Lower leg skin (tissue), 4 donors: ENCODE data around the gene SULF2. TPM values are rescaled to one million over a fixed set of nuclear protein-coding genes. Genes with fewer than 3 reads are reported as not detected.

Source experiments
- DNase-seq, 2 donors: peaks; one replicate each; pipeline ENCODE4 v3.0.0-alpha.2; 2019; ENCODE audit warnings: low spot score in 2 of 2
- H3K4me3 ChIP-seq: fragments of 200-600 bp; sonication (generic); 2 replicates; pipeline ENCODE4 v1.5.1; 2017; ENCODE audit warnings: mild to moderate bottlenecking, low read depth; ENCODE audit not compliant: poor library complexity, severe bottlenecking
- CTCF ChIP-seq, 3 donors: fragments of 450-650 bp; IDR thresholded peaks; one replicate each; pipeline ENCODE4 v1.5.1; 2016; ENCODE audit warnings: antibody characterized with exemption in 3 of 3, mild to moderate bottlenecking in 3 of 3, moderate library complexity in 2 of 3
- POLR2A ChIP-seq, 2 donors: fragments of 450-650 bp; IDR thresholded peaks; one replicate each; pipeline ENCODE4 v1.6.1; 2016 to 2017; ENCODE audit warnings: antibody characterized with exemption in 2 of 2, mild to moderate bottlenecking in 1 of 2, moderate library complexity in 1 of 2
- WGBS, 2 donors: methylation state at CpG; one replicate each; pipeline ENCODE4 v1.1.5; 2018; 5-methylcytosine and 5-hydroxymethylcytosine counted together
- intact Hi-C: fragments of 100-400 bp; cut with DNase I; formaldehyde crosslinking; loops from one replicate; pipeline ENCODE4 v1.15.0; 2023; ENCODE audit warnings: low total_unique reads
- total RNA-seq, 4 donors: library from RNA; depleted of rRNA; stranded (reverse); fragments of >200 nt; gene quantifications; one replicate each; pipeline ENCODE4 v1.1.0, GENCODE V29; 2016

SULF2 gene
- total RNA-seq, 4 donors from 2014 or later = 18.3 to 83.0 (median 28.0) TPM

GRCh38 chr20:47652301-47652700 lies 133.0 kb downstream of the SULF2 start:
- no peak for TF ChIP-seq POLR2A (IDR thresholded peaks at IDR 0.05)
- H3K4me3 ChIP-seq = no peak overlapping the region
- 73 to 81% methylated on average over 3 of the region's 3 CpGs for WGBS, 2 donors
- intact Hi-C loops = no loop called here
- DNase-seq = no peak

GRCh38 chr20:47648943-47649342 lies 136.3 kb downstream of the SULF2 start:
- intact Hi-C loops = no loop called here
- no peak for TF ChIP-seq CTCF (IDR thresholded peaks at IDR 0.05)
- TF ChIP-seq POLR2A (IDR thresholded peaks at IDR 0.05) = no peak
- DNase-seq = no peak
- 83 to 89% methylated on average over 6 of the region's 6 CpGs for WGBS, 2 donors
- no peak overlapping the region for H3K4me3 ChIP-seq

- DNase-seq = no peak
- no peak overlapping the region for H3K4me3 ChIP-seq
- TF ChIP-seq CTCF (IDR thresholded peaks at IDR 0.05) (no peak), POLR2A (IDR thresholded peaks at IDR 0.05) (no peak)
- 91 to 97% methylated on average over 7 of the region's 7 CpGs for WGBS, 2 donors
- intact Hi-C loops = no loop called here
Observed at GRCh38 chr20:47647994-47648393, 137.3 kb downstream of the SULF2 start.

GRCh38 chr20:47645632-47646031 lies 139.6 kb downstream of the SULF2 start:
- WGBS, 2 donors = 84 to 92% methylated on average over 2 of the region's 2 CpGs
- H3K4me3 ChIP-seq = no peak overlapping the region
- intact Hi-C loops = no loop called here
- DNase-seq = no peak
- TF ChIP-seq CTCF (IDR thresholded peaks at IDR 0.05) (no peak), POLR2A (IDR thresholded peaks at IDR 0.05) (no peak)

GRCh38 chr20:47642624-47643023 lies 142.7 kb downstream of the SULF2 start:
- H3K4me3 ChIP-seq = no peak overlapping the region
- 89 to 90% methylated on average over 4 of the region's 4 CpGs for WGBS, 2 donors
- DNase-seq = no peak
- intact Hi-C loops = no loop called here
- TF ChIP-seq CTCF (IDR thresholded peaks at IDR 0.05) = no peak
- no peak for TF ChIP-seq POLR2A (IDR thresholded peaks at IDR 0.05)

GRCh38 chr20:47642118-47642517 lies 143.2 kb downstream of the SULF2 start:
- TF ChIP-seq CTCF (IDR thresholded peaks at IDR 0.05) (no peak), POLR2A (IDR thresholded peaks at IDR 0.05) (no peak)
- intact Hi-C loops = no loop called here
- WGBS, 2 donors = 93% methylated on average over 4 of the region's 4 CpGs
- no peak overlapping the region for H3K4me3 ChIP-seq
- no peak for DNase-seq
